Gastroesophageal sphincter (tissue), 2 donors: ENCODE results near the gene CBLB.

Experiments
- EP300 ChIP-seq: sonication (generic); formaldehyde crosslinking; IDR thresholded peaks from one replicate; pipeline ENCODE4 v1.6.1; 2017; ENCODE audit warnings: antibody characterized with exemption, mild to moderate bottlenecking
- POLR2A ChIP-seq, 2 donors: fragments of 450-650 bp; IDR thresholded peaks; one replicate each; pipeline ENCODE4 v1.6.1; 2017; ENCODE audit warnings: antibody characterized with exemption in 2 of 2, mild to moderate bottlenecking in 2 of 2, moderate library complexity in 1 of 2

GRCh38 chr3:105829229-105829628 lies 39.6 kb downstream of the CBLB start:
- TF ChIP-seq POLR2A (IDR thresholded peaks at IDR 0.05) (no peak), EP300 (no peak)
